ENCODE results near the gene DHX8.

GRCh38 chr17:43530288-43531081, 46.7 kb downstream of the DHX8 start:
- TF ChIP-seq CTCF (IDR thresholded peaks at IDR 0.05 in 8 of 11, conservative IDR thresholded peaks at IDR 0.05 in 3 of 11) (no peak), POLR2A (IDR thresholded peaks at IDR 0.05) (no peak), POLR2AphosphoS5 (IDR thresholded peaks at IDR 0.05) (peak; percentile 55 to 66 (median 65))

Data from spleen (tissue), 7 donors.